ENCODE results near the gene ADCY5. TPM values are rescaled to one million over a fixed set of nuclear protein-coding genes. Genes with fewer than 3 reads are reported as not detected.

ADCY5 gene
- total RNA-seq, 4 donors from 2014 or later: 13.3 to 27.4 (median 21.7) TPM

GRCh38 chr3:123272547-123272946 is 176.3 kb downstream of the ADCY5 start:
- Histone ChIP-seq H3K36me3 (peaks cover 0 to 12% (median 0%) of the 10 kb centered on the region in 3 donors), H3K9me3 (no peaks in the 10 kb centered on the region), H3K4me1 (peaks cover 0 to 8% (median 0%) of the 10 kb centered on the region in 4 donors), H3K27me3 (no peaks in the 10 kb centered on the region), H3K4me3 (no peak overlapping the region), H3K27ac (no peak overlapping the region)
- no peak for DNase-seq (ENCODE audit: low spot score in 2 of 2)
- 92 to 96% methylated on average over 2 of the region's 2 CpGs for WGBS, 2 donors
- TF ChIP-seq EP300 (IDR thresholded peaks at IDR 0.05) (no peak), POLR2A (IDR thresholded peaks at IDR 0.05) (no peak)
- TF ChIP-seq, protein P1, sequence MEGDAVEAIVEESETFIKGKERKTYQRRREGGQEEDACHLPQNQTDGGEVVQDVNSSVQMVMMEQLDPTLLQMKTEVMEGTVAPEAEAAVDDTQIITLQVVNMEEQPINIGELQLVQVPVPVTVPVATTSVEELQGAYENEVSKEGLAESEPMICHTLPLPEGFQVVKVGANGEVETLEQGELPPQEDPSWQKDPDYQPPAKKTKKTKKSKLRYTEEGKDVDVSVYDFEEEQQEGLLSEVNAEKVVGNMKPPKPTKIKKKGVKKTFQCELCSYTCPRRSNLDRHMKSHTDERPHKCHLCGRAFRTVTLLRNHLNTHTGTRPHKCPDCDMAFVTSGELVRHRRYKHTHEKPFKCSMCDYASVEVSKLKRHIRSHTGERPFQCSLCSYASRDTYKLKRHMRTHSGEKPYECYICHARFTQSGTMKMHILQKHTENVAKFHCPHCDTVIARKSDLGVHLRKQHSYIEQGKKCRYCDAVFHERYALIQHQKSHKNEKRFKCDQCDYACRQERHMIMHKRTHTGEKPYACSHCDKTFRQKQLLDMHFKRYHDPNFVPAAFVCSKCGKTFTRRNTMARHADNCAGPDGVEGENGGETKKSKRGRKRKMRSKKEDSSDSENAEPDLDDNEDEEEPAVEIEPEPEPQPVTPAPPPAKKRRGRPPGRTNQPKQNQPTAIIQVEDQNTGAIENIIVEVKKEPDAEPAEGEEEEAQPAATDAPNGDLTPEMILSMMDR (IDR thresholded peaks at IDR 0.05): no peak

DNA sequence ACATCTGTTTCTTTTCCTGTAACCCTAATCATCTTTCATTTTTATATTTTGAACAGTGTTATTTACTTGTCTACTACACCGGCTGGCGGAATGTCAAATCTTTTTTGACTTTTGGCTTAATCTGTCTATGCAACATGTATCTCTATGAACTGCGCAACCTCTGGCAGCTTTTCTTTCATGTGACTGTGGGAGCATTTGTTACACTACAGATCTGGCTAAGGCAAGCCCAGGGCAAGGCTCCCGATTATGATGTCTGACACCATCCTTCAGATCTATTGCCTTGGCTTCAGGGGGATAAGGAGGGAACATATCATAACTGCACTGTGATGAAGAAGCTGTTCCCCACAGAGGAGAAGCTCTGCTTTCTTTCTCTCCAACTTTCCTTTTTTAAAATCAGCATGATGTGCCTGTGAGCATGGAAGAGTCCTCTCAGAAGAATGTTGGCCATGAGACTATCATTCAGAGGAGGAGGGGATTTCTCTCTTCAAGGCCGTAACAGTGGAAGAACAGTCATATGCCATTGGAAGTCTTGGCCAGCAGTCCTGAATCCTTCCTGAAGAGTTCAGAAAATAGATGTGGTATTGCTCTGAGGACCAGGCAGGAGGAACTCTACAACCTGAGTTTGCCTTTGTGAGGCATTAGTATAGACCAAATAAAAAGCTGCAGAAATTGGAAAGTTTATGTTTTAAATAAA is 177.3 kb downstream of the ADCY5 start:
- TF ChIP-seq EP300 (IDR thresholded peaks at IDR 0.05): no peak
- TF ChIP-seq, protein P1 (IDR thresholded peaks at IDR 0.05): no peak
- no peak for TF ChIP-seq POLR2A (IDR thresholded peaks at IDR 0.05)
- no peaks in the 10 kb centered on the region for H3K27me3 ChIP-seq
- peaks cover 0 to 8% (median 0%) of the 10 kb centered on the region in 4 donors for H3K4me1 ChIP-seq
- peaks cover 0 to 12% (median 0%) of the 10 kb centered on the region in 3 donors for H3K36me3 ChIP-seq
- DNase-seq (ENCODE audit: low spot score in 2 of 2): peak in 1 of 2 donors; percentile 53
- H3K9me3 ChIP-seq: no peaks in the 10 kb centered on the region
- no peak overlapping the region for H3K27ac ChIP-seq
- 61 to 69% methylated on average over 5 of the region's 5 CpGs for WGBS, 2 donors
- no peak overlapping the region for H3K4me3 ChIP-seq

DNA sequence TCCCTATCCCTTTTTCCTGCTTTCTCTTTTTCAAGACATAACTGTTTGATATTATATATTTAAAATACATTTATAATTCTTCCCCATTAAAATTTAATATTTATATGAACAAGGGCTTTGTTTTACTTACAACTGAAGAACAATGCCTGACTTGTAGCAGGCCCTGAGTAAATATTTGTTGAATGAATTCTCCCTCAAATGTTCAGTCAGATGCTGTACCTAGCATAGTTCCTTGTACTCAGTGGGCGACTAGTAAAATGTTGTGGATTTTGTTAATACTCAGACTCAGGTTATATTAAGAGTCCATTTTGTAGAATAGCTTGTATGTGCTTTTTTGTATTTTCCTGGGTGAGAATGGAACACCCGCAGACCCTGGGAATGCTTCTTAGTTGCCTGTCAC is 178.1 kb downstream of the ADCY5 start:
- 77 to 88% methylated on average over 2 of the region's 2 CpGs for WGBS, 2 donors
- TF ChIP-seq EP300 (IDR thresholded peaks at IDR 0.05) (no peak), POLR2A (IDR thresholded peaks at IDR 0.05) (no peak)
- TF ChIP-seq, protein P1 (IDR thresholded peaks at IDR 0.05): no peak
- Histone ChIP-seq H3K36me3 (peaks cover 0 to 14% (median 0%) of the 10 kb centered on the region in 3 donors), H3K9me3 (no peaks in the 10 kb centered on the region), H3K4me3 (no peak overlapping the region), H3K27me3 (no peaks in the 10 kb centered on the region), H3K4me1 (peaks cover 0 to 2% (median 0%) of the 10 kb centered on the region in 4 donors), H3K27ac (no peak overlapping the region)
- DNase-seq (ENCODE audit: low spot score in 2 of 2): no peak

- Histone ChIP-seq H3K27ac (no peak overlapping the region), H3K27me3 (no peaks in the 10 kb centered on the region), H3K4me3 (no peak overlapping the region), H3K9me3 (no peaks in the 10 kb centered on the region), H3K36me3 (peaks cover 0 to 44% (median 0%) of the 10 kb centered on the region in 3 donors), H3K4me1 (no peaks in the 10 kb centered on the region)
- TF ChIP-seq, protein P1 (IDR thresholded peaks at IDR 0.05): no peak
- no peak for TF ChIP-seq EP300 (IDR thresholded peaks at IDR 0.05)
- TF ChIP-seq POLR2A (IDR thresholded peaks at IDR 0.05): no peak
- no peak for DNase-seq (ENCODE audit: low spot score in 2 of 2)
- WGBS, 2 donors: 51 to 59% methylated on average over 2 of the region's 2 CpGs
These were observed 181.1 kb downstream of the ADCY5 start for GRCh38 chr3:123267821-123268220.

- no peak overlapping the region for H3K27ac ChIP-seq
- DNase-seq (ENCODE audit: low spot score in 2 of 2): no peak
- H3K27me3 ChIP-seq: no peaks in the 10 kb centered on the region
- WGBS, 2 donors: 97 to 98% methylated on average over 2 of the region's 2 CpGs
- H3K36me3 ChIP-seq: peaks cover 0 to 49% (median 0%) of the 10 kb centered on the region in 3 donors
- H3K4me3 ChIP-seq: no peak overlapping the region
- no peak for TF ChIP-seq POLR2A (IDR thresholded peaks at IDR 0.05)
- TF ChIP-seq, protein P1 (IDR thresholded peaks at IDR 0.05): no peak
- TF ChIP-seq EP300 (IDR thresholded peaks at IDR 0.05): no peak
- H3K4me1 ChIP-seq: no peaks in the 10 kb centered on the region
- H3K9me3 ChIP-seq: no peaks in the 10 kb centered on the region
These were observed 184.9 kb downstream of the ADCY5 start for GRCh38 chr3:123263941-123264340.
